ENCODE data around the gene DDC.

The DDC gene

DNA sequence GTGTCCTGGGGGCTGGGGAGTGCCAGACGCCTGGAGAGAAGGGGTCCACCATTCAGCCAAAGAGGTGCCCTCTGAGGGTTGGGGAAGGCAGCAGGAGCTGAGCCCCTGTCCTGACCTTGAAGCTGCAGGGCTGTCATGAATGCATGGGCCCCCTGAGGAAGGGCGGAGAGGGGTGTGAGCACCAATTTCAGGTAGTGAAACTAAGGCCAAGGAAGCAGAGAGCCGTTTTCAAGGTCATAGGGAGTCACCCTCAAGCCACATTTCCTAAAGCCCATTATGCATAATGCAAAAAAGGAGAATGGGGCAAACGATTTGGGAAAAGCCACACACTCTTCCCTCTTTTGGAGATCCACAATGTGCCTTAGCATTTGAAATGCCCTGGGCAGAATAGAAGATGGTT lies 152.2 kb downstream of the DDC start:
- no peak for DNase-seq (ENCODE audit: low read depth)

- DNase-seq (ENCODE audit: low read depth) = no peak
Observed at GRCh38 chr7:50411332-50411731, 153.9 kb downstream of the DDC start.

- no peak for DNase-seq (ENCODE audit: low read depth)
Observed at GRCh38 chr7:50409856-50410745, 155.1 kb downstream of the DDC start.

Data from EH (cell line).